Daoy (cell line): Measurements from ENCODE around the gene SDK1. TPM values are rescaled to one million over a fixed set of nuclear protein-coding genes. Genes with fewer than 3 reads are reported as not detected.
A peak's percentile ranks its signal among the peaks of the same experiment; 100 is the strongest.

Experiments
- DNase-seq: peaks from one replicate; pipeline ENCODE4 v3.0.0-alpha.2; 2015; ENCODE audit warnings: low read depth
- total RNA-seq: library from RNA; depleted of rRNA; stranded (reverse); fragments of >200 nt; shearing (Covaris generic); gene quantifications from 2 replicates; pipeline ENCODE4 v1.2.3, GENCODE V29; 2014

Gene SDK1
- total RNA-seq, 1 experiment from 2014 or later = 4.2 TPM

GRCh38 chr7:3527496-3528124, 226.6 kb downstream of the SDK1 start:
- no peak for DNase-seq

- DNase-seq = no peak
Observed at GRCh38 chr7:3533040-3533439, 232.0 kb downstream of the SDK1 start.

GRCh38 chr7:3537210-3537875, 236.3 kb downstream of the SDK1 start:
- peak; percentile 68 for DNase-seq

GRCh38 chr7:3538041-3538440, 237.0 kb downstream of the SDK1 start:
- no peak for DNase-seq

GRCh38 chr7:3540456-3541220, 239.6 kb downstream of the SDK1 start:
- DNase-seq = no peak

GRCh38 chr7:3544202-3544601, 243.2 kb downstream of the SDK1 start:
- DNase-seq = no peak

- no peak for DNase-seq
Observed at GRCh38 chr7:3548815-3549214, 247.8 kb downstream of the SDK1 start.

GRCh38 chr7:3549601-3550000, 248.5 kb downstream of the SDK1 start:
- DNase-seq = no peak

- DNase-seq = no peak
Observed at GRCh38 chr7:3551536-3551935, 250.5 kb downstream of the SDK1 start.

GRCh38 chr7:3552499-3552898, 251.4 kb downstream of the SDK1 start:
- DNase-seq = peak; percentile 43

- no peak for DNase-seq
Observed at GRCh38 chr7:3558400-3558799, 257.3 kb downstream of the SDK1 start.

- DNase-seq = peak; percentile 88
Observed at GRCh38 chr7:3559278-3559677, 258.2 kb downstream of the SDK1 start.

GRCh38 chr7:3560495-3560894, 259.4 kb downstream of the SDK1 start:
- no peak for DNase-seq

GRCh38 chr7:3561932-3562331, 260.9 kb downstream of the SDK1 start:
- no peak for DNase-seq

GRCh38 chr7:3564231-3564630, 263.2 kb downstream of the SDK1 start:
- no peak for DNase-seq

GRCh38 chr7:3568516-3568915, 267.5 kb downstream of the SDK1 start:
- DNase-seq = no peak

- no peak for DNase-seq
Observed at GRCh38 chr7:3569643-3570042, 268.6 kb downstream of the SDK1 start.

- peak; percentile 15 for DNase-seq
Observed at GRCh38 chr7:3573151-3573550, 272.1 kb downstream of the SDK1 start.

GRCh38 chr7:3574386-3574785, 273.3 kb downstream of the SDK1 start:
- no peak for DNase-seq

GRCh38 chr7:3575753-3576531, 274.9 kb downstream of the SDK1 start:
- no peak for DNase-seq

- no peak for DNase-seq
Observed at GRCh38 chr7:3578399-3578798, 277.3 kb downstream of the SDK1 start.

GRCh38 chr7:3579638-3580219, 278.7 kb downstream of the SDK1 start:
- DNase-seq = no peak
